ENCODE results near the gene EIF4G2. TPM values are rescaled to one million over a fixed set of nuclear protein-coding genes. Genes with fewer than 3 reads are reported as not detected.
A peak's percentile ranks its signal among the peaks of the same experiment; 100 is the strongest.

Gene EIF4G2
- total RNA-seq, 1 donor from 2014 or later: 1,071 TPM

- peaks cover 52% of the 10 kb centered on the region for H3K36me3 Mint-ChIP-seq (ENCODE audit: low read depth)
- no peaks in the 10 kb centered on the region for H3K9me3 Mint-ChIP-seq
- H3K27me3 Mint-ChIP-seq: no peaks in the 10 kb centered on the region
- H3K27ac Mint-ChIP-seq: no peak overlapping the region
- no peaks in the 10 kb centered on the region for H3K4me1 Mint-ChIP-seq
- H3K4me3 Mint-ChIP-seq: no peak overlapping the region
- intact Hi-C loops (cut with micrococcal nuclease): no loop called here
- DNase-seq: no peak
These were observed 31.3 kb downstream of the EIF4G2 start for GRCh38 chr11:10777393-10777793.

- H3K36me3 Mint-ChIP-seq (ENCODE audit: low read depth): peaks cover 74% of the 10 kb centered on the region
- H3K9me3 Mint-ChIP-seq: no peaks in the 10 kb centered on the region
- H3K4me1 Mint-ChIP-seq: no peaks in the 10 kb centered on the region
- H3K4me3 Mint-ChIP-seq: no peak overlapping the region
- H3K27ac Mint-ChIP-seq: no peak overlapping the region
- intact Hi-C loops (cut with micrococcal nuclease): loop anchor here (5.0 kb wide), 1 partner anchor 1012 kb away; no protein-coding TSS in a partner anchor
- H3K27me3 Mint-ChIP-seq: no peaks in the 10 kb centered on the region
- DNase-seq: no peak
These were observed 33.9 kb downstream of the EIF4G2 start for GRCh38 chr11:10774811-10775210.

- H3K4me3 Mint-ChIP-seq: no peak overlapping the region
- no peaks in the 10 kb centered on the region for H3K9me3 Mint-ChIP-seq
- no peak overlapping the region for H3K27ac Mint-ChIP-seq
- no peaks in the 10 kb centered on the region for H3K4me1 Mint-ChIP-seq
- peaks cover 70% of the 10 kb centered on the region for H3K36me3 Mint-ChIP-seq (ENCODE audit: low read depth)
- intact Hi-C loops (cut with micrococcal nuclease): loop anchor here (5.0 kb wide), 1 partner anchor 1016 kb away; no protein-coding TSS in a partner anchor
- no peak for DNase-seq
- no peaks in the 10 kb centered on the region for H3K27me3 Mint-ChIP-seq
These were observed 37.3 kb downstream of the EIF4G2 start for GRCh38 chr11:10771457-10771856.

- no peaks in the 10 kb centered on the region for H3K27me3 Mint-ChIP-seq
- peak; percentile 73 for DNase-seq
- intact Hi-C loops (cut with micrococcal nuclease): loop anchor here (5.0 kb wide), 1 partner anchor 1017 kb away; no protein-coding TSS in a partner anchor
- no peaks in the 10 kb centered on the region for H3K9me3 Mint-ChIP-seq
- no peak overlapping the region for H3K27ac Mint-ChIP-seq
- no peak overlapping the region for H3K4me3 Mint-ChIP-seq
- no peaks in the 10 kb centered on the region for H3K4me1 Mint-ChIP-seq
- H3K36me3 Mint-ChIP-seq (ENCODE audit: low read depth): peaks cover 69% of the 10 kb centered on the region
These were observed 38.0 kb downstream of the EIF4G2 start for GRCh38 chr11:10770626-10771254.

GRCh38 chr11:10764412-10764811 is 44.3 kb downstream of the EIF4G2 start:
- no peak overlapping the region for H3K4me3 Mint-ChIP-seq
- no peaks in the 10 kb centered on the region for H3K9me3 Mint-ChIP-seq
- peaks cover 3% of the 10 kb centered on the region for H3K4me1 Mint-ChIP-seq
- H3K27ac Mint-ChIP-seq: no peak overlapping the region
- no peaks in the 10 kb centered on the region for H3K27me3 Mint-ChIP-seq
- peaks cover 48% of the 10 kb centered on the region for H3K36me3 Mint-ChIP-seq (ENCODE audit: low read depth)
- intact Hi-C loops (cut with micrococcal nuclease): no loop called here
- DNase-seq: no peak

GRCh38 chr11:10763766-10764165 is 45.0 kb downstream of the EIF4G2 start:
- Mint-ChIP-seq H3K27me3 (no peaks in the 10 kb centered on the region), H3K27ac (no peak overlapping the region), H3K9me3 (no peaks in the 10 kb centered on the region), H3K36me3 (ENCODE audit: low read depth) (peaks cover 46% of the 10 kb centered on the region), H3K4me1 (peaks cover 3% of the 10 kb centered on the region), H3K4me3 (no peak overlapping the region)
- intact Hi-C loops (cut with micrococcal nuclease): no loop called here
- DNase-seq: no peak

- DNase-seq: no peak
- Mint-ChIP-seq H3K27ac (no peak overlapping the region), H3K9me3 (no peaks in the 10 kb centered on the region), H3K27me3 (no peaks in the 10 kb centered on the region), H3K4me3 (no peak overlapping the region), H3K4me1 (peaks cover 3% of the 10 kb centered on the region), H3K36me3 (ENCODE audit: low read depth) (peaks cover 45% of the 10 kb centered on the region)
- intact Hi-C loops (cut with micrococcal nuclease): no loop called here
These were observed 45.8 kb downstream of the EIF4G2 start for GRCh38 chr11:10762913-10763421.

- no peaks in the 10 kb centered on the region for H3K9me3 Mint-ChIP-seq
- H3K36me3 Mint-ChIP-seq (ENCODE audit: low read depth): peaks cover 40% of the 10 kb centered on the region
- no peak overlapping the region for H3K4me3 Mint-ChIP-seq
- no peak overlapping the region for H3K27ac Mint-ChIP-seq
- H3K27me3 Mint-ChIP-seq: no peaks in the 10 kb centered on the region
- intact Hi-C loops (cut with micrococcal nuclease): no loop called here
- peaks cover 3% of the 10 kb centered on the region for H3K4me1 Mint-ChIP-seq
- DNase-seq: no peak
These were observed 46.5 kb downstream of the EIF4G2 start for GRCh38 chr11:10762185-10762584.

GRCh38 chr11:10761085-10761698 is 47.5 kb downstream of the EIF4G2 start:
- Mint-ChIP-seq H3K4me1 (peaks cover 3% of the 10 kb centered on the region), H3K36me3 (ENCODE audit: low read depth) (peaks cover 39% of the 10 kb centered on the region), H3K27ac (no peak overlapping the region), H3K27me3 (no peaks in the 10 kb centered on the region), H3K9me3 (no peaks in the 10 kb centered on the region), H3K4me3 (no peak overlapping the region)
- intact Hi-C loops (cut with micrococcal nuclease): no loop called here
- DNase-seq: no peak

- no peak for DNase-seq
- intact Hi-C loops (cut with micrococcal nuclease): loop anchor here (10.0 kb wide), 1 partner anchor 1194 kb away; no protein-coding TSS in a partner anchor
- Mint-ChIP-seq H3K36me3 (ENCODE audit: low read depth) (peaks cover 37% of the 10 kb centered on the region), H3K4me3 (no peak overlapping the region), H3K27me3 (no peaks in the 10 kb centered on the region), H3K9me3 (no peaks in the 10 kb centered on the region), H3K27ac (no peak overlapping the region), H3K4me1 (peaks cover 5% of the 10 kb centered on the region)
These were observed 49.8 kb downstream of the EIF4G2 start for GRCh38 chr11:10758957-10759356.

GRCh38 chr11:10752486-10752885 is 56.2 kb downstream of the EIF4G2 start:
- Mint-ChIP-seq H3K27ac (no peak overlapping the region), H3K4me1 (peaks cover 32% of the 10 kb centered on the region), H3K9me3 (no peaks in the 10 kb centered on the region), H3K36me3 (ENCODE audit: low read depth) (peaks cover 32% of the 10 kb centered on the region), H3K4me3 (peak overlapping the region; percentile 95), H3K27me3 (no peaks in the 10 kb centered on the region)
- intact Hi-C loops (cut with micrococcal nuclease): loop anchor here (5.0 to 10.0 kb wide), 2 partner anchors 445 to 1188 kb away; partner anchors contain the start of gene ADM
- no peak for DNase-seq

GRCh38 chr11:10752061-10752460 is 56.7 kb downstream of the EIF4G2 start:
- intact Hi-C loops (cut with micrococcal nuclease): loop anchor here (5.0 to 10.0 kb wide), 2 partner anchors 445 to 1187 kb away; partner anchors contain the start of gene ADM
- H3K27me3 Mint-ChIP-seq: no peaks in the 10 kb centered on the region
- no peaks in the 10 kb centered on the region for H3K9me3 Mint-ChIP-seq
- peaks cover 32% of the 10 kb centered on the region for H3K4me1 Mint-ChIP-seq
- no peak for DNase-seq
- peak overlapping the region; percentile 95 for H3K4me3 Mint-ChIP-seq
- peaks cover 29% of the 10 kb centered on the region for H3K36me3 Mint-ChIP-seq (ENCODE audit: low read depth)
- H3K27ac Mint-ChIP-seq: peak overlapping the region; percentile 89

- Mint-ChIP-seq H3K4me3 (peak overlapping the region; percentile 95), H3K27me3 (no peaks in the 10 kb centered on the region), H3K36me3 (ENCODE audit: low read depth) (peaks cover 27% of the 10 kb centered on the region)
These were observed 57.2 kb downstream of the EIF4G2 start for GRCh38 chr11:10751581-10751940.

More at GRCh38 chr11:10751581-10751940, 57.2 kb downstream of the EIF4G2 start:
- H3K27ac Mint-ChIP-seq: peak overlapping the region; percentile 89
- no peaks in the 10 kb centered on the region for H3K9me3 Mint-ChIP-seq
- H3K4me1 Mint-ChIP-seq: peaks cover 32% of the 10 kb centered on the region
- intact Hi-C loops (cut with micrococcal nuclease): loop anchor here (1.0 to 10.0 kb wide), 5 partner anchors 8 to 1187 kb away; partner anchors contain the start of genes ADM, EIF4G2 and ZBED5
- no peak for DNase-seq
